Sigmoid colon (tissue), 7 donors: ENCODE results near the gene KRTAP10-4. TPM values are rescaled to one million over a fixed set of nuclear protein-coding genes. Genes with fewer than 3 reads are reported as not detected.
"Not testable (repeated sequence)": the region's sequence is repeated elsewhere in the genome, so short reads cannot be mapped to it uniquely, and the experiment has no call there.

Source experiments
- DNase-seq: peaks from one replicate; pipeline ENCODE4 v3.0.0-alpha.2; 2019
- H3K27ac ChIP-seq, 4 donors: fragments of 200-600 bp; sonication (generic); one replicate each; pipeline ENCODE4 v1.5.1; 2016 to 2019; ENCODE audit warnings: mild to moderate bottlenecking in 1 of 4
- H3K27me3 ChIP-seq, 3 donors: fragments of 200-600 bp; sonication (generic); one replicate each; pipeline ENCODE4 v1.5.1; 2019; ENCODE audit warnings: mild to moderate bottlenecking in 1 of 3
- H3K36me3 ChIP-seq, 4 donors: fragments of 200-600 bp; sonication (generic); one replicate each; pipeline ENCODE4 v1.5.1; 2016 to 2019
- H3K4me1 ChIP-seq, 4 donors: fragments of 200-600 bp; sonication (generic); one replicate each; pipeline ENCODE4 v1.5.1; 2017 to 2019
- H3K4me3 ChIP-seq, 4 donors: fragments of 200-600 bp; sonication (generic); one replicate each; pipeline ENCODE4 v1.5.1; 2017 to 2019; ENCODE audit warnings: mild to moderate bottlenecking in 2 of 4, moderate library complexity in 1 of 4
- H3K9me3 ChIP-seq, 4 donors: fragments of 200-600 bp in 3 of 4; sonication (generic) in 3 of 4; one replicate each; pipeline versions ENCODE4 v1.5.1 to v1.6.1; 2013 to 2019
- CTCF ChIP-seq, 4 experiments: fragments of 450-650 bp in 3 of 4; fragments of 200-600 bp in 1 of 4; IDR thresholded peaks; one replicate each; pipeline ENCODE4 v1.5.1; 2016 to 2019; ENCODE audit warnings: antibody characterized with exemption in 4 of 4, mild to moderate bottlenecking in 3 of 4, moderate library complexity in 2 of 4
- EP300 ChIP-seq, 4 donors: sonication (generic); formaldehyde crosslinking; IDR thresholded peaks; one replicate each; pipeline ENCODE4 v1.6.1; 2017; ENCODE audit warnings: antibody characterized with exemption in 4 of 4
- POLR2A ChIP-seq, 2 donors: fragments of 450-650 bp; IDR thresholded peaks; one replicate each; pipeline ENCODE4 v1.6.1; 2016; ENCODE audit warnings: antibody characterized with exemption in 2 of 2, mild to moderate bottlenecking in 2 of 2, moderate library complexity in 2 of 2
- POLR2AphosphoS5 ChIP-seq, 4 donors: sonication (generic); formaldehyde crosslinking; IDR thresholded peaks; one replicate each; pipeline ENCODE4 v1.6.1; 2017; ENCODE audit warnings: antibody characterized with exemption in 4 of 4
- WGBS, 2 donors: extraction: QIAGEN DNeasy Blood & Tissue Kit; methylation state at CpG; one replicate each; pipeline ENCODE4 v1.1.7; 2013; 5-methylcytosine and 5-hydroxymethylcytosine counted together
- intact Hi-C: fragments of 100-400 bp; cut with DNase I; formaldehyde crosslinking; loops from one replicate; pipeline ENCODE4 v1.15.1; 2023
- polyA plus RNA-seq, 3 donors: library from polyadenylated mRNA; stranded (reverse); fragments of 200-250 nt; gene quantifications; one replicate each; pipeline ENCODE4 v1.2.3, GENCODE V29; 2013
- total RNA-seq, 4 donors: library from RNA; depleted of rRNA; stranded (reverse); fragments of >200 nt; gene quantifications; one replicate each; pipeline ENCODE4 v1.1.0, GENCODE V29; 2016
- donor health status: healthy with polysubstance abuse.
- donor health status: Bipolar disorder and iron deficiency.
- donor health status: healthy.

The KRTAP10-4 gene
- total and polyA plus RNA-seq, 7 donors = not detected

GRCh38 chr21:44603109-44603875 lies 29.8 kb downstream of the KRTAP10-4 start:
- H3K4me1 ChIP-seq = no peaks in the 10 kb centered on the region
- intact Hi-C loops = no loop called here
- H3K9me3 ChIP-seq = no peaks in the 10 kb centered on the region
- no peak overlapping the region for H3K4me3 ChIP-seq
- no peaks in the 10 kb centered on the region for H3K36me3 ChIP-seq
- DNase-seq = no peak
- WGBS, 2 donors = 42 to 63% methylated on average over 17 of the region's 17 CpGs
- H3K27ac ChIP-seq = no peak overlapping the region
- TF ChIP-seq POLR2AphosphoS5 (IDR thresholded peaks at IDR 0.05) = no peak
- TF ChIP-seq CTCF (IDR thresholded peaks at IDR 0.05) = no peak
- TF ChIP-seq POLR2A (IDR thresholded peaks at IDR 0.05) = no peak
- TF ChIP-seq EP300 (IDR thresholded peaks at IDR 0.05) = no peak
- H3K27me3 ChIP-seq = peaks cover 0 to 39% (median 15%) of the 10 kb centered on the region in 3 donors

GRCh38 chr21:44603911-44604310 lies 30.4 kb downstream of the KRTAP10-4 start:
- H3K36me3 ChIP-seq = no peaks in the 10 kb centered on the region
- H3K27ac ChIP-seq = no peak overlapping the region
- H3K27me3 ChIP-seq = peaks cover 0 to 39% (median 15%) of the 10 kb centered on the region in 3 donors
- H3K4me3 ChIP-seq = no peak overlapping the region
- no peak for DNase-seq
- TF ChIP-seq EP300 (IDR thresholded peaks at IDR 0.05) (no peak), POLR2A (IDR thresholded peaks at IDR 0.05) (no peak), CTCF (IDR thresholded peaks at IDR 0.05) (no peak), POLR2AphosphoS5 (IDR thresholded peaks at IDR 0.05) (no peak)
- intact Hi-C loops = no loop called here
- WGBS, 2 donors = 80 to 86% methylated on average over 8 of the region's 8 CpGs
- no peaks in the 10 kb centered on the region for H3K9me3 ChIP-seq
- H3K4me1 ChIP-seq = no peaks in the 10 kb centered on the region

- Histone ChIP-seq H3K36me3 (no peaks in the 10 kb centered on the region), H3K4me1 (no peaks in the 10 kb centered on the region), H3K4me3 (no peak overlapping the region), H3K27ac (no peak overlapping the region), H3K9me3 (peaks cover 0 to 15% (median 0%) of the 10 kb centered on the region in 4 donors), H3K27me3 (peaks cover 0 to 27% (median 11%) of the 10 kb centered on the region in 3 donors)
- no peak for DNase-seq
- no peak for TF ChIP-seq EP300 (IDR thresholded peaks at IDR 0.05)
- TF ChIP-seq POLR2A (IDR thresholded peaks at IDR 0.05) = no peak
- TF ChIP-seq POLR2AphosphoS5 (IDR thresholded peaks at IDR 0.05) = no peak
- no peak for TF ChIP-seq CTCF (IDR thresholded peaks at IDR 0.05)
- intact Hi-C loops = no loop called here
- 78 to 81% methylated on average over 4 of the region's 4 CpGs for WGBS, 2 donors
Measured at GRCh38 chr21:44606495-44606894, 33.0 kb downstream of the KRTAP10-4 start.

GRCh38 chr21:44609193-44609592 lies 35.7 kb downstream of the KRTAP10-4 start:
- Histone ChIP-seq H3K9me3 (peaks cover 0 to 17% (median 2%) of the 10 kb centered on the region in 4 donors), H3K36me3 (no peaks in the 10 kb centered on the region), H3K27ac (no peak overlapping the region), H3K4me3 (no peak overlapping the region), H3K4me1 (no peaks in the 10 kb centered on the region), H3K27me3 (peaks cover 0 to 18% (median 9%) of the 10 kb centered on the region in 3 donors)
- TF ChIP-seq EP300 (IDR thresholded peaks at IDR 0.05) (no peak), POLR2A (IDR thresholded peaks at IDR 0.05) (no peak), POLR2AphosphoS5 (IDR thresholded peaks at IDR 0.05) (no peak), CTCF (IDR thresholded peaks at IDR 0.05) (no peak)
- intact Hi-C loops = no loop called here
- DNase-seq = no peak

GRCh38 chr21:44610157-44610843 lies 36.8 kb downstream of the KRTAP10-4 start:
- H3K9me3 ChIP-seq = peaks cover 0 to 17% (median 2%) of the 10 kb centered on the region in 4 donors
- H3K27me3 ChIP-seq = peaks cover 0 to 18% (median 9%) of the 10 kb centered on the region in 3 donors
- H3K36me3 ChIP-seq, H3K4me1 ChIP-seq, H3K4me3 ChIP-seq, intact Hi-C loops, H3K27ac ChIP-seq, DNase-seq: not testable (repeated sequence)
- WGBS, 2 donors = 94 to 96% methylated on average over 7 of the region's 7 CpGs
